Purkinje cell (primary cell): ENCODE data around the gene DOK4. TPM values are rescaled to one million over a fixed set of nuclear protein-coding genes. Genes with fewer than 3 reads are reported as not detected.

Experiments
- polyA plus RNA-seq: library from polyadenylated mRNA; unstranded; fragments of >200 nt; fragmentation: Nextera tagmentation; gene quantifications from 2 replicates; pipeline ENCODE4 v1.2.1, GENCODE V29; 2014

Gene DOK4
- 0.77 and 1.6 TPM in 2 replicates for polyA plus RNA-seq

DNA sequence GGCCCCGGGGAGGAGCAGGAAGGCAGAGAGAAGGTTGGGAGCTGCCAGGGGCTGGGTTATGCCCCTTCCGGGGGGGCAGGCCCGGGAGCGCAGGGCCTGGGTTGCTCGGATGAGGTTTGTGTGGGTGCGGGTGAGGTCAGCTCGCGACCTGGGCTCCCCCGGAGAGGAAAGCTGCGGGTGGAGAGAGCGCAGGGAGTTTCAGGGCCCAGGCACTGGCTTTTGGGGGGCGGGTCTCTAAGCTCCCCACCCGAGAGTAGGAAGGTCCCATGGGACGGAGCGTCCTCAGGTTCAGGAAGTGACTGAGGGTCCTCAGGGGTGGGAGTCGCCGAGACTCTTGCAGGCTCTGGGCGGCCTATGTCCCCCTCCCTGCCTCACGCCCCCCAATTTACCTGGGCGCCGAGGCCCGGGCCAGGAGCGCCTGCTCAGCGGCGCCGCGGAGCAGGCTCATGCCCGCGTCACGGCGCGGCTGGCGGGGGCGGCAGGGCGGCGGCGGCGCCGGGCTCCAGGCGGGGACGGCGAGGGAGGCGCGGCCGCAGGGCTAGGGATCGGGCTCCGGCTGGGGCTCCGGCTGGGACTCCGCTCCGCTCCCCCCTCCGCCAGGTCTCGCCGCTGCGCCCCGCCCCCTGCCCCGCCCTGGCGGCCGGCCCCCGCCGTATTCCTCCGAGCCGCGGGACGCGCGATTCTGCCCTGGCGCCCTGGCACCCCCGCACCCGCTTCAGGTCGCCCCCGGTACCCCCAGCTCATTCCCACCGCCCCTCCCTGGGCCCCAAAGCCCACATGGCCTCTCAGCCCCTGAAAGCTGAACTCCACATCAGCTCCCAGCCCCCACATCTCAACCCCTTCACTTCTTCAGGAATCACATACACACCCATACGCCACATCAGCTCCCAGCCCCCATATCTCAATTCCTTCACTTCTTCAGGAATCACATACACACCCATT is at the start of gene DOK4:
Gene DOK4, minus strand, starts transcription at position 578 of the 942 bp plus-strand sequence. CDS start 6,986 bp downstream, outside the sequence.

DNA sequence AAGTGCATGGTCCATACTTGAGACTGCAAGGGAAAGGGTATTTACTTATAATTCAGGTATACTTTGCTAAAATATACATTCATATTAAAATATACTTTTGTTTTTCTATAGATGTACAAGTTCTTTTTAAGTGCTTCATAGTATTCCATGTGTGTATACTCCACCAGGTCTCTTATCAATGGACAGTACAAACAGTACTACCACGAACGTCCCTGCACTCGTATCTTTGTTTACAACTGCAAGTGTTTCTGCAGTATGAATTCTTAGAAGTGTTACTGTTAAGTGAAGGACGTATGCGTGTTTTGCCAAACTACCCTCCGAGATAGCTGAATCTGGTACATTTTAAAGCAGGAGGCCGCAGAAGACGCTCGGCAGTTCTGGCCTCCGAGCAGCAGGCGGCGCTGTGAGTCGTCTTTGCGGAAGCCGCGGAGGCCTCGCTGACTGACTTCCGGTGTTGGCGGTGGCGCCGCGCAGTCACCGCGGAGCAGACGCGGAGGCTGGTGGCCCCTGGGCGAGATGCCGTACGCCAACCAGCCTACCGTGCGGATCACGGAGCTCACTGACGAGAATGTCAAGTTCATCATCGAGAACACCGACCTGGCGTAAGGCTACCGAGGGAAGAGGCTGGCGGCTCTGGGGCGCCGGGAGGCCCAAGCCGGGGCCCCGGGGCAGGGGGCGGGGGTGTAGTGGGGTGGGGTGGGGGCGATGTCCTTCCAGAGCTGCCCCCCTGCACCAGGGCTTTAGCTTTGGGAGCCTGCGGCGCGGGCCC is 23.9 kb downstream of the DOK4 start, which contains the start of gene POLR2C:
Gene POLR2C, plus strand, starts transcription at position 471 of the 769 bp plus-strand sequence. Its CDS starts 46 bp downstream, at position 517.

DNA sequence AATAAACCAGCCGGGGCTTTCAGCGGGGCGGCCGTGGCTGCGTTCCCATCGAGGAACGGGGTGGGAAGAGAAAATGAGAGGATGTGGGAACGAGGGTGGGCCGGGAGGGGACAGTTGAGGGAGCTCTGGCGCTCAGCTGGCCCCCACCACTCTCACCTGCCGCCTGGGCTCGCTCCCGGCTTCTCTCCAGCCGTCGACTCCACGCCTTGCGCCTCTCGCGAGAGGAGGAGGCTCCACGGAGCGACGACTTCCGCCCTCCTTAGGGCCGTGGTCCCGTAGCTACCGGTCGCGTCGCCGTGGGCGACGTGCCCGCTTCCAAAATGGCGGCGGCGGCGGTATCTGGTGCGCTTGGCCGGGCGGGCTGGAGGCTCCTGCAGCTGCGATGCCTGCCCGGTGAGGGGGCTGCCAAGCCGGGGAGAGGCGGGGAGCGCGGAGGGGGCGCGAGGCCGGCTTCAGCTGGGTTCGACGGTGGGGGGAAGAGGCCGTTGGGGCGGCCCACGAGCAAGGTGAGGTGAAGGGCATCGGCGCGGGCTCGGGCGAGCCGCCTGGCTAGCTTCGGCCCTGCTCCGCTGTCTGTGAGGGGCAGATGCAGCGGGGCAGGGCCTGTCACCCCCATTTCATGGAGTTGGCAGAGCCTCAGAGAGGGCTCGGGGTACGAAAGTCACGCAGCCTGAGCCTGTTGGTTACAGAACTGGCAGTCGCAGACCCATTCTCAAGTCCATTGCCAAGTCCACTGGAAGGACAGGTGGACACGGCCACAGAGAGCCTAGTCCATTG is 38.9 kb downstream of the DOK4 start, which contains the start of the genes CIAPIN1 and COQ9:
Gene CIAPIN1, minus strand, starts transcription at position 200 of the 777 bp plus-strand sequence. CDS start 6,457 bp downstream, outside the sequence.
Gene COQ9, plus strand, starts transcription at position 294 of the 777 bp plus-strand sequence. Its CDS starts 27 bp downstream, at position 321.

Other genes with a start within 250 kb of the DOK4 start
- 28.9 and 35.2 TPM in 2 replicates for gene ARL2BP, start 241.2 kb downstream of the DOK4 start, polyA plus RNA-seq
- gene PLLP, start 201.8 kb downstream of the DOK4 start, polyA plus RNA-seq = 0.55 and 1.4 TPM in 2 replicates
- gene CCL22, start 127.7 kb downstream of the DOK4 start, polyA plus RNA-seq = not detected in 2 replicates
- 15.3 and 16.5 TPM in 2 replicates for gene CX3CL1, start 114.0 kb downstream of the DOK4 start, polyA plus RNA-seq
- gene CCL17, start 81.7 kb downstream of the DOK4 start, polyA plus RNA-seq = not detected in 2 replicates
- gene CIAPIN1, start 39.1 kb downstream of the DOK4 start, polyA plus RNA-seq = 77.0 and 80.1 TPM in 2 replicates
- gene COQ9, start 39.0 kb downstream of the DOK4 start, polyA plus RNA-seq = 31.4 and 34.8 TPM in 2 replicates
- 15.9 and 29.5 TPM in 2 replicates for gene POLR2C, start 23.8 kb downstream of the DOK4 start, polyA plus RNA-seq
- 0.46 TPM in 1 of 2 replicates, not detected in the other for gene CCDC102A, start 50.1 kb upstream of the DOK4 start, polyA plus RNA-seq
- gene ADGRG5, start 56.1 kb upstream of the DOK4 start, polyA plus RNA-seq = not detected in 2 replicates
- gene ADGRG1, start 142.1 kb upstream of the DOK4 start, polyA plus RNA-seq = 2.3 and 3.7 TPM in 2 replicates
- not detected in 2 replicates for gene ADGRG3, start 181.8 kb upstream of the DOK4 start, polyA plus RNA-seq
- not detected in 2 replicates for gene DRC7, start 208.3 kb upstream of the DOK4 start, polyA plus RNA-seq
- gene KATNB1, start 249.3 kb upstream of the DOK4 start, polyA plus RNA-seq = 2.0 and 2.1 TPM in 2 replicates